WTC11 (cell line): Measurements from ENCODE around the gene SPIB.

Experiments
- NR3C1 ChIP-seq: sonication (generic); formaldehyde crosslinking; conservative IDR thresholded peaks from 2 replicates; pipeline ENCODE4 v1.8.1; 2023; ENCODE audit warnings: low read depth, mild to moderate bottlenecking, missing genetic modification reagents
- ZBTB21 ChIP-seq: sonication (generic); formaldehyde crosslinking; IDR thresholded peaks from 2 replicates; pipeline ENCODE4 v1.8.1; 2023; ENCODE audit warnings: mild to moderate bottlenecking, missing genetic modification reagents, borderline replicate concordance
- TF ChIP-seq, protein P1 (sequence below): sonication (generic); formaldehyde crosslinking; IDR thresholded peaks from 2 replicates; pipeline ENCODE4 v1.8.1; 2022; ENCODE audit warnings: mild to moderate bottlenecking, moderate library complexity, missing genetic modification reagents
- TF ChIP-seq, protein P2 (sequence below): fragments of 200-600 bp; IDR thresholded peaks from 2 replicates; pipeline ENCODE4 v1.8.0; 2022; ENCODE audit warnings: antibody characterized with exemption

DNA sequence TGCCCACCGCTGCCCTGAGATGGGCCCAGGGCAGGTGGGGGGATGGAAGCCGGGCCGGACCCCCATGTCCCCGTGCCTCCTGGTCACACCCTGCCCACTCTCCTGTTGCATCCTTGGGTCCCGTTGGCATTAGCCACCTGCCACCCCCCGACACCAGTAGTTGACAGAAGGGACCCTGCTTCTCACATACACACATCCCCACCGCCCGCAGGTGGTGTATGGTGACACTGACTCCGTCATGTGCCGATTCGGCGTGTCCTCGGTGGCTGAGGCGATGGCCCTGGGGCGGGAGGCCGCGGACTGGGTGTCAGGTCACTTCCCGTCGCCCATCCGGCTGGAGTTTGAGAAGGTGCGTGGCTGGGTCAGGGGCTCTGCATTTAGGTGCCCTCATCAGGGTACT, 5.2 kb upstream of the SPIB start:
- TF ChIP-seq, protein P1, sequence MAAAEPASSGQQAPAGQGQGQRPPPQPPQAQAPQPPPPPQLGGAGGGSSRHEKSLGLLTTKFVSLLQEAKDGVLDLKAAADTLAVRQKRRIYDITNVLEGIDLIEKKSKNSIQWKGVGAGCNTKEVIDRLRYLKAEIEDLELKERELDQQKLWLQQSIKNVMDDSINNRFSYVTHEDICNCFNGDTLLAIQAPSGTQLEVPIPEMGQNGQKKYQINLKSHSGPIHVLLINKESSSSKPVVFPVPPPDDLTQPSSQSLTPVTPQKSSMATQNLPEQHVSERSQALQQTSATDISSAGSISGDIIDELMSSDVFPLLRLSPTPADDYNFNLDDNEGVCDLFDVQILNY: no peak
- TF ChIP-seq ZBTB21 (CRISPR knock-in tag) (no peak), NR3C1 (CRISPR knock-in tag) (no peak)
- TF ChIP-seq, protein P2, sequence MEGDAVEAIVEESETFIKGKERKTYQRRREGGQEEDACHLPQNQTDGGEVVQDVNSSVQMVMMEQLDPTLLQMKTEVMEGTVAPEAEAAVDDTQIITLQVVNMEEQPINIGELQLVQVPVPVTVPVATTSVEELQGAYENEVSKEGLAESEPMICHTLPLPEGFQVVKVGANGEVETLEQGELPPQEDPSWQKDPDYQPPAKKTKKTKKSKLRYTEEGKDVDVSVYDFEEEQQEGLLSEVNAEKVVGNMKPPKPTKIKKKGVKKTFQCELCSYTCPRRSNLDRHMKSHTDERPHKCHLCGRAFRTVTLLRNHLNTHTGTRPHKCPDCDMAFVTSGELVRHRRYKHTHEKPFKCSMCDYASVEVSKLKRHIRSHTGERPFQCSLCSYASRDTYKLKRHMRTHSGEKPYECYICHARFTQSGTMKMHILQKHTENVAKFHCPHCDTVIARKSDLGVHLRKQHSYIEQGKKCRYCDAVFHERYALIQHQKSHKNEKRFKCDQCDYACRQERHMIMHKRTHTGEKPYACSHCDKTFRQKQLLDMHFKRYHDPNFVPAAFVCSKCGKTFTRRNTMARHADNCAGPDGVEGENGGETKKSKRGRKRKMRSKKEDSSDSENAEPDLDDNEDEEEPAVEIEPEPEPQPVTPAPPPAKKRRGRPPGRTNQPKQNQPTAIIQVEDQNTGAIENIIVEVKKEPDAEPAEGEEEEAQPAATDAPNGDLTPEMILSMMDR: no peak
